DND-41 (cell line): ENCODE results near the gene USP35.

Experiments
- ATAC-seq: fragments of 200-7000 bp; cut with Tn5 transposase; 3 replicates; pipeline ENCODE4 v1.9.1; 2021; ENCODE audit warnings: low read depth; ENCODE audit not compliant: insufficient read depth
- DNase-seq: peaks from one replicate; pipeline ENCODE4 v3.0.0-alpha.2; 2020
- H2AFZ ChIP-seq: 2 replicates; pipeline ENCODE4 v1.6.0; 2012; ENCODE audit warnings: low read depth, low read length
- H3K27ac ChIP-seq: 2 replicates; pipeline ENCODE4 v1.5.1; 2012; ENCODE audit warnings: low read length, inconsistent platforms
- H3K27me3 ChIP-seq: fragments of 200-600 bp; sonication (generic); 2 replicates; pipeline ENCODE4 v1.6.0; 2012; ENCODE audit warnings: low read length, mild to moderate bottlenecking, inconsistent platforms; ENCODE audit not compliant: insufficient read depth, poor library complexity
- H3K36me3 ChIP-seq: 2 replicates; pipeline ENCODE4 v1.5.1; 2012; ENCODE audit warnings: low read length, inconsistent platforms; ENCODE audit not compliant: insufficient read depth
- H3K4me1 ChIP-seq: 2 replicates; pipeline ENCODE4 v1.5.1; 2012; ENCODE audit warnings: mild to moderate bottlenecking, low read length; ENCODE audit not compliant: insufficient read depth
- H3K4me2 ChIP-seq: 2 replicates; pipeline ENCODE4 v1.6.0; 2012; ENCODE audit warnings: mild to moderate bottlenecking, moderate library complexity, low read length, inconsistent platforms; ENCODE audit not compliant: insufficient read depth
- H3K4me3 ChIP-seq, 2 experiments: fragments of 200-600 bp in 1 of 2; shearing (Covaris generic) in 1 of 2; 2 replicates each; pipeline ENCODE4 v1.5.1; 2012 to 2016; ENCODE audit warnings: inconsistent platforms in 2 of 2, low read length in 2 of 2, mild to moderate bottlenecking in 2 of 2, low read depth in 1 of 2, moderate library complexity in 1 of 2
- H3K79me2 ChIP-seq: 2 replicates; pipeline ENCODE4 v1.6.0; 2012; ENCODE audit warnings: low read length, inconsistent platforms; ENCODE audit not compliant: insufficient read depth
- H3K9ac ChIP-seq: 2 replicates; pipeline ENCODE4 v1.6.0; 2012; ENCODE audit warnings: low read depth, mild to moderate bottlenecking, inconsistent platforms, low read length, moderate library complexity
- H3K9me3 ChIP-seq: 2 replicates; pipeline ENCODE4 v1.5.1; 2012; ENCODE audit warnings: low read length, moderate library complexity, mild to moderate bottlenecking, inconsistent platforms; ENCODE audit not compliant: insufficient read depth, severe bottlenecking
- H4K20me1 ChIP-seq: 2 replicates; pipeline ENCODE4 v1.6.0; 2012; ENCODE audit warnings: low read length; ENCODE audit not compliant: insufficient read depth
- CTCF ChIP-seq: IDR thresholded peaks from 2 replicates; pipeline ENCODE4 v1.5.1; 2012; ENCODE audit warnings: borderline replicate concordance, low read length, moderate library complexity, mild to moderate bottlenecking; ENCODE audit not compliant: poor library complexity, severe bottlenecking; ENCODE audit errors: extremely low read depth
- EZH2 ChIP-seq: IDR thresholded peaks from 3 replicates; pipeline ENCODE4 v1.6.1; 2012; ENCODE audit warnings: borderline replicate concordance, low read depth, mild to moderate bottlenecking, moderate library complexity, low read length, inconsistent platforms; ENCODE audit not compliant: severe bottlenecking

Gene USP35

GRCh38 chr11:78259777-78260487, 71.2 kb downstream of the USP35 start:
- H4K20me1 ChIP-seq: peaks cover 11% of the 10 kb centered on the region; the same call in 1 of the 2 replicates
- no peak for DNase-seq

GRCh38 chr11:78261367-78261766, 72.6 kb downstream of the USP35 start:
- no peaks in the 10 kb centered on the region for H3K9me3 ChIP-seq
- peaks cover 9% of the 10 kb centered on the region; the same call in 1 of the 2 replicates for H4K20me1 ChIP-seq
- no peak overlapping the region for H3K4me3 ChIP-seq
- H3K36me3 ChIP-seq: peaks cover 42% of the 10 kb centered on the region
- TF ChIP-seq CTCF (no peak), EZH2 (no peak)
- ATAC-seq: no peak
- DNase-seq: no peak
- no peaks in the 10 kb centered on the region for H3K4me1 ChIP-seq
- peaks cover 100% of the 10 kb centered on the region for H3K79me2 ChIP-seq
- no peak overlapping the region for H3K9ac ChIP-seq
- H3K27ac ChIP-seq: peak overlapping the region; percentile 29; the same call in 1 of the 2 replicates
- H3K27me3 ChIP-seq: no peaks in the 10 kb centered on the region
- H3K4me2 ChIP-seq: no peak overlapping the region
- no peak overlapping the region for H2AFZ ChIP-seq

More at GRCh38 chr11:78259777-78260487, 71.2 kb downstream of the USP35 start:
- H3K79me2 ChIP-seq: peaks cover 100% of the 10 kb centered on the region
- no peaks in the 10 kb centered on the region for H3K4me1 ChIP-seq
- H3K9me3 ChIP-seq: no peaks in the 10 kb centered on the region
- no peak overlapping the region for H3K9ac ChIP-seq
- no peak overlapping the region for H3K4me2 ChIP-seq
- no peak overlapping the region for H3K27ac ChIP-seq
- no peaks in the 10 kb centered on the region for H3K27me3 ChIP-seq
- H2AFZ ChIP-seq: no peak overlapping the region
- H3K4me3 ChIP-seq: no peak overlapping the region
- H3K36me3 ChIP-seq: peaks cover 43% of the 10 kb centered on the region
- TF ChIP-seq CTCF (no peak), EZH2 (no peak)
- no peak for ATAC-seq

- peaks cover 4% of the 10 kb centered on the region for H3K4me1 ChIP-seq
- no peak overlapping the region for H2AFZ ChIP-seq
- no peak for ATAC-seq
- no peak overlapping the region for H3K9ac ChIP-seq
- no peak overlapping the region for H3K4me2 ChIP-seq
- H3K79me2 ChIP-seq: peaks cover 100% of the 10 kb centered on the region
- no peak overlapping the region for H3K4me3 ChIP-seq
- DNase-seq: no peak
- H3K27me3 ChIP-seq: no peaks in the 10 kb centered on the region
- H3K36me3 ChIP-seq: peaks cover 46% of the 10 kb centered on the region
- H3K27ac ChIP-seq: 0 out of 2 replicates have a peak overlapping the region, but pooled peaks have one; percentile 33
- H4K20me1 ChIP-seq: peaks cover 12% of the 10 kb centered on the region; the same call in 1 of the 2 replicates
- no peaks in the 10 kb centered on the region for H3K9me3 ChIP-seq
- TF ChIP-seq CTCF (no peak), EZH2 (no peak)
Observed at GRCh38 chr11:78261828-78262227, 73.1 kb downstream of the USP35 start.
